ENCODE results near the gene ZNF236. TPM values are rescaled to one million over a fixed set of nuclear protein-coding genes. Genes with fewer than 3 reads are reported as not detected.
"Not testable (repeated sequence)": the region's sequence is repeated elsewhere in the genome, so short reads cannot be mapped to it uniquely, and the experiment has no call there.

ZNF236 gene
- total RNA-seq = 13.4 TPM
- long read RNA-seq, partial matches to known transcripts = 6 of 10 reads
- long read RNA-seq, other reads (novel, unspliced or antisense) = 4 of 10 reads

- DNase-seq (peak; percentile 87), ATAC-seq (peak; percentile 81)
- intact Hi-C loops (cut with micrococcal nuclease) = no loop called here
These were observed at the start of gene ZNF236 for GRCh38 chr18:76822506-76823160. TSS of gene ZNF236 (plus strand) at chr18:76822557. CDS start at chr18:76822608, 51 bp downstream.

GRCh38 chr18:76772665-76773064 lies 49.7 kb upstream of the ZNF236 start:
- no peak for ATAC-seq
- intact Hi-C loops (cut with micrococcal nuclease) = no loop called here
- DNase-seq = no peak

GRCh38 chr18:76777036-76777435 lies 45.3 kb upstream of the ZNF236 start:
- DNase-seq; ATAC-seq; intact Hi-C loops (cut with micrococcal nuclease): not testable (repeated sequence)

- intact Hi-C loops (cut with micrococcal nuclease) = no loop called here
- DNase-seq (no peak), ATAC-seq (no peak)
These were observed 38.4 kb upstream of the ZNF236 start for GRCh38 chr18:76783786-76784484.

GRCh38 chr18:76785872-76786271 lies 36.5 kb upstream of the ZNF236 start:
- ATAC-seq (no peak), DNase-seq (no peak)
- intact Hi-C loops (cut with micrococcal nuclease) = no loop called here

- intact Hi-C loops (cut with micrococcal nuclease) = no loop called here
- DNase-seq (no peak), ATAC-seq (no peak)
These were observed 33.6 kb upstream of the ZNF236 start for GRCh38 chr18:76788571-76789317.

- ATAC-seq (no peak), DNase-seq (no peak)
- intact Hi-C loops (cut with micrococcal nuclease) = no loop called here
These were observed 31.3 kb upstream of the ZNF236 start for GRCh38 chr18:76791106-76791505.

GRCh38 chr18:76791642-76792041 lies 30.7 kb upstream of the ZNF236 start:
- DNase-seq = no peak
- ATAC-seq = no peak
- intact Hi-C loops (cut with micrococcal nuclease) = no loop called here

- intact Hi-C loops (cut with micrococcal nuclease) = no loop called here
- no peak for ATAC-seq
- no peak for DNase-seq
These were observed 28.0 kb upstream of the ZNF236 start for GRCh38 chr18:76794326-76794725.

GRCh38 chr18:76801567-76802505 lies 20.5 kb upstream of the ZNF236 start:
- ATAC-seq (peak; percentile 97), DNase-seq (peak; percentile 81)
- intact Hi-C loops (cut with micrococcal nuclease) = no loop called here

- intact Hi-C loops (cut with micrococcal nuclease) = no loop called here
- DNase-seq (no peak), ATAC-seq (no peak)
These were observed 18.9 kb upstream of the ZNF236 start for GRCh38 chr18:76803413-76803812.

- peak; percentile 53 for DNase-seq
- peak; percentile 73 for ATAC-seq
- intact Hi-C loops (cut with micrococcal nuclease) = no loop called here
These were observed 18.5 kb upstream of the ZNF236 start for GRCh38 chr18:76803814-76804213.

GRCh38 chr18:76805221-76805620 lies 17.1 kb upstream of the ZNF236 start:
- DNase-seq (no peak), ATAC-seq (no peak)
- intact Hi-C loops (cut with micrococcal nuclease) = no loop called here

- intact Hi-C loops (cut with micrococcal nuclease) = no loop called here
These were observed 16.1 kb upstream of the ZNF236 start for GRCh38 chr18:76806301-76806700.

GRCh38 chr18:76808561-76808960 lies 13.8 kb upstream of the ZNF236 start:
- intact Hi-C loops (cut with micrococcal nuclease) = no loop called here
- no peak for ATAC-seq
- no peak for DNase-seq

More at GRCh38 chr18:76806301-76806700, 16.1 kb upstream of the ZNF236 start:
- ATAC-seq = no peak
- no peak for DNase-seq

- ATAC-seq; DNase-seq; intact Hi-C loops (cut with micrococcal nuclease): not testable (repeated sequence)
These were observed 10.8 kb upstream of the ZNF236 start for GRCh38 chr18:76811530-76811929.

- no peak for DNase-seq
- no peak for ATAC-seq
- intact Hi-C loops (cut with micrococcal nuclease) = no loop called here
These were observed 8.1 kb upstream of the ZNF236 start for GRCh38 chr18:76814256-76814655.

GRCh38 chr18:76816127-76816526 lies 6.2 kb upstream of the ZNF236 start:
- ATAC-seq (no peak), DNase-seq (no peak)

More at GRCh38 chr18:76816127-76816526, 6.2 kb upstream of the ZNF236 start:
- intact Hi-C loops (cut with micrococcal nuclease) = no loop called here
